HuH-7 (cell line): ENCODE results near the gene DIMT1.

Experiments used
- DNase-seq: peaks from one replicate; pipeline ENCODE4 v3.0.0; 2011; ENCODE audit warnings: low spot score

The DIMT1 gene

DNA sequence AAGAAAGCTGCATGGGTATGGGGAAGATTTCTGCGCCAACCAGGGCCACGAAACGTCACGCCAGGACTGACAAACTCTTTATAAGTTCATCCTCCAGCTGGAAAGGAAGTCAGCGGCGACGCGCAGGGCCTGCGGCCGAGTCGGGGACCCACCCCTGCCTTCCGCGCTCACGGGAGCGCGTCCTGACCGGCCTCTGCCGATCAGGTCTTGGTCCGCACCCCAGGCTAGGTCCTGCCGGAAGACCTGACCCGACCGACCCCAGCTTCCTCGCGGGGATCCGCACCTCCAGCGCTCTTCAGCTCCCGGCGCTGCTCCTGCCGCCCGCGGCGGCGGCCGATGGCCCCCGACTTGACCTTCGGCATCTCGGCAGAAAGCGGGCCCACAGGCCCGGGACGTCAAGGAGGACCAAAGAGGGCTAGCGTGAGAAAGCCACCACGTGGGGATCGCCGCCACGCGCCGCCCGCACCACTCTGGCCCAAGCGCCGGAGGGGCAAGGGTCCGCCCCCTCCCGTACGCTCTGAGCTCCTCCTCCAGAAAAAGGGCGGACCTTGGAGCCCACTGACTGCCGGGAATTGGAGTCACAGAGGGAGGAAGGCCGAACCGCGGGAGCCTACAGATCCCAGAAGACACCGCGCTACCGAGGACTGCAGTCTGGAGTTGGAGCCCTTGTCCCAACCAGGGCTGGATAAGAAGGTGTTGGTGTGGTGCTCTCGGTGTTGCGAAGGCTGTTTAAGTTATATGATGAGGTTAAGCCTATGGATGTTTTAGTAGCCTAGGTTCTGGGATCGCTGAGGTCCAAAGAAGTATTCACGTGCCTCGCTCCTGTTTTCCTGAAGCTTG is at the start of gene DIMT1:
Gene DIMT1, minus strand, starts transcription at position 495 of the 840 bp plus-strand sequence. Its CDS starts 133 bp downstream, at position 362.
- peak; percentile 92 for DNase-seq

DNA sequence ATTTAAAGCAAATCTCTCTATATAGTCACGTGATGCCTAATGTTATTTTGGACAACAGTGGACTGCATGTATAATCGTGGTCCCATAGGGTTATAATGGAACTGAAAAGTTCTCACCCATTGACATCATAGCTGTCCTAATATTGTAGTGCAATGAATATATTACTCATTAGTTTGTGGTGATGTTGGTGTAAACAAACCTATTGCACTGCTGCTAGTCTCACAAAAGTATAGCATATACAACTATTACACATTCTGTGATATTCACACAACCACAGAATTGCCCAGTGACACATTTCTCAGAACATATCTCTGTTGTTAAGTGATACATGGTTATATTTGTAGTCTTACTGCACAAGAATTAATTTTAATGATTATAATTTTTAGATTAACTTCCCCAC is 46.6 kb upstream of the DIMT1 start:
- no peak for DNase-seq

DNA sequence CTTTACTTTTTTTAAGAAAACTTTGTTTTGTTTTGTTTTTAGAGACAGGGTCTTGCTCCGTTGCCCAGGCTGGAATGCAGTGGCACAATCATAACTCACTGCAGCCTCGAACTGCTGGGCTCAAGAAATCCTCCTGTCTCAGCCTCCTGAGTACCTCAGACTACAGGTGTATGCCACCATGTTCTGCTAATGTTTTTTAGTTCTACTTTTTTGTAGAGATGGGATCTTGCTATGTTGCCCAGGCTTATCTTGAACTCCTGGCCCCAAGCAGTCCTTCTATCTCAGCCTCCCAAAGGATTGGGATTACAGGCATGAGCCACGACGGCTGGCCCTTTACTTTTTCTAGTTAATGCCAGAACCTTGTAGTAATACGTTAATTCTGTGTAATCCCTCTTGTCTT is 44.8 kb upstream of the DIMT1 start:
- no peak for DNase-seq

DNA sequence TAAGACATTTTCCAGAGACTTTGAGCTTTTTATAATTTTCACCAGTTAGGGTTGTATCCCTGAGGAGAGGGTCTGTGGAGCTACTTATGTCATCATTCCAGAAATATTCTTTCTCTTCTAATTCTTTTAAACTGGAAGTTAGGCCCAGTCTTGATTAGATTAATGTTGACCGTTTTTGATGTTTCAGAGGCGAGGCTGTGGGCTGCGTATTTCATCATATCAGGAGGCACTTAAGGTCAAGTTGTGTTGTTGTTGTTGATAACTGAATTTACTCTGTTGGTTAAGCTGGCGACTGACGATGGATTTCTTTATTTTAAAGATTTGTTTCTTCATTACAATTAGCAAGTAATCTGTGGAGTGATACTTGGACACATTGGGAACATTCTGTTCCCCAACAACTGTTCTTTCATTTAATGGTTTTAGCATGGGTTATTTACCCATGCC is 28.9 kb upstream of the DIMT1 start:
- DNase-seq, result no peak

DNA sequence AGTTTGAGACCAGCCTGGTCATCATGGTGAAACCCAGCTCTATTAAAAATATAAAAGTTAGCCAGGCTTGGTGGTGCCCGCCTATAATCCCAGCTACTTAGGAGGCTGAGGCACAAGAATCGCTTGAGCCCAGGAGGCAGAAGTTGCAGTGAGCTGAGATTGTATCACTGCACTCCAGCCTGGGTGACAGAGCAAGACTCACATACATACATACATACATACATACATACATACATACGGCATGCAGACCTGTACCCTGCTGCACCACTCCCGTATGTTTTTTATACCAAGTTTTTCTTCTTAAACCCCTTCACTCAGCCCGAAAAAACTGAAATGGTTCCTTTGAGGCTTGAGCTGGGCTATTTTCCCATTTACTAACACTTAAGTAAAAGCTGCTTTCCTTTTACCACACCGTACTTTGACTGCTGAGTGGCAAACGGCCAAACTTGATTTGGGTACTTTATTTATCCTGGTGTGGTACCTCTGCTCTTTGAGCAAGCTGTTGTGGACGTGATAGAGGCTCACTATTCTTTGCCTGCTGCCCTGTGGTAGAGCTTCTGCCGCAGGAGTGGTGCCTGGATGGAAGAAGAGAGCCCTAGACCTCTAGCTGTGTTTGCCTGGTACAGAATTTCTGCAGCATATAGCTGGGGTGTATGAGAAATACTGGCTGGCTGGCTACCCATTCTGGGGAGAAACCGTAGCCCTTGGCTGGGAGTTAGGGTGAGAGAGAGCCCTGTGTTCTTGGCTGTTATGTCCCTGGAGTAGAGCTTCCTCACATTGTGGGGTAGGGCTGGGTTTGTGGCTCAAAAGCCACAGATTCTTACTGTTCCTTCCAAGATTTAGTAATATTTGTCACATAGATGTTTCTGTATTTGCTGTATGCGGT is 28.3 kb upstream of the DIMT1 start:
- no peak for DNase-seq

DNA sequence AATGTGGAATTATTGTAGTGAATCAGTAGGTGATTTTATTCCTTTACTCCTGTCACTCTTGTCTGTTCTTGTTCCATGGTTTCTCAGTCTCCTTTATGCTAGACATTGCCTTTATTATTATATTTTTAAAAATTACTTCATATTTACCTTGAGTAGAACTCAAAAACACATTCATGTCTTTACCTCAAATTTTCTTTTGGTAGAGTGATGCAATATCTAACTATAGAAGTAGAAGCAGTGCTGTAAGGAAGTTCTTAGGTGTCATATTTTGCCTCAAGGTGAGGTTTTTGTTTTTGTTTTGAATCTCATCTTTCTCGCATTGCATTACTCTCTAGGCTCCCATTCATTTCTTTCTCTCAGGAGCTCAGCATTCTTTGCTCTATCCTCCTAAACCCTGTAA is 21.1 kb upstream of the DIMT1 start:
- DNase-seq, result no peak

DNA sequence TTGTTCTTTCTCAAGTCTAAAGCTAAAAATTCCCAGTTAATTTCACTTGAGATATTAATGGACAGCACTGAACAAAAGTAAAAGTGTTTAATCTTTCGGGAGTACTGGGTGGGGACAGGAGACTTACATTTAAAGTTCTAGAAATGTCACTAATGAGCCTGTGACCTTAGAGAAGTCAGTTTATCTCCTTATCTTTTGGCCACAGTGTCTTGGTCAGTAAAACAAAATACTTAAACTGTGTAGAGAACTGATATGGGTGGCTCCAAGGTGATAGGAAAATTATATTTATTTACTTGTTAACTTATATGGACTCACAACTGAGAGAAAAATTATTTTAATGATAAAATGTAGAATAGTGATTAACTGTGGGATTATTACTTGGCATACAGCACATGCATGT is 17.7 kb upstream of the DIMT1 start:
- DNase-seq, result no peak

DNA sequence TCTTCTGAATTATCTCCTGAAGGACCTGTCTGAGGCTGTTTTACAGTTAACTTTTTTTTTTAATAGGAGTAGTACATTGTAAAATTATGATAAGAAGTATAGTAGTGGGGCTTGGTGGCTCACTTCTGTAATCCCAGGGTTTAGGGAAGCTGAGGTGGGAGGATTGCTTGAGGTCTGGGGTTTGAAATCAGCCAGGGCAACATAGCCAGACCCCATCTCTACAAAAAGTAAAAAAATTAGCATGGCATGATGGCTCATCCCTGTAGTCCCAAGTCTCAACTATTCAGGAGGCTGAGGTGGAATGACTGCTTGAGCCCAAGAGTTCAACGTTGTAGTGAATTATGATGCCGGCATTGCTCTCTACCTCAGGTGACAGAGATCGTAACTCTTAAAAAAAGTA is 15.9 kb upstream of the DIMT1 start:
- DNase-seq, result no peak

DNA sequence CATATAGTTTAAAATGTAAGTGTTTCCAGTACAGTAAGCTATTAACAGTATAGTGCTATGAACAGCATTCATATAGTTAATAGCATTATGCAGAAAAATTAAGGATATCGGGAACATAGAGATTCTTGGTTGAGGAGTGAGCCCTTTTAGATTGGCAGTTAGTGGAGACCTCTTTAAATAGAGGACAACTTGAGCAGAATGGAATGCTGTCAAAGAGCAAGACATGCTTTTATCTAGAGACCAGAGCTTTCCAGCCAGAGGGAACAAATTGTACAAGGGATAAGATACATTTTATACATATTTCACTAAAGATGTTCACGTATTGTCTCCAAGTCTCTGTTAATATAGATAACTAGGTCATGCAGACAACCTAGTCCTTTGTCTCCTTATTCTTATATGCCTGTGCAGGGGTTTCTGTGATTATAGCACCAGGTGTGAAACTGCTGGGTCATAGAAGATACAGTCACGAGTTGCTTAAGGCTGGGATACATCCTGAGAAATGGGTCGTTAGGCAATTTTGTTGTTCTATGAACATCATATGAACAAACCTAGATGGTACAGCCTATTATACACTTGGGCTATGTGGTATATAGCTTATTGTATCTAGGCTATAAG is 14.9 kb upstream of the DIMT1 start:
- DNase-seq, result no peak

DNA sequence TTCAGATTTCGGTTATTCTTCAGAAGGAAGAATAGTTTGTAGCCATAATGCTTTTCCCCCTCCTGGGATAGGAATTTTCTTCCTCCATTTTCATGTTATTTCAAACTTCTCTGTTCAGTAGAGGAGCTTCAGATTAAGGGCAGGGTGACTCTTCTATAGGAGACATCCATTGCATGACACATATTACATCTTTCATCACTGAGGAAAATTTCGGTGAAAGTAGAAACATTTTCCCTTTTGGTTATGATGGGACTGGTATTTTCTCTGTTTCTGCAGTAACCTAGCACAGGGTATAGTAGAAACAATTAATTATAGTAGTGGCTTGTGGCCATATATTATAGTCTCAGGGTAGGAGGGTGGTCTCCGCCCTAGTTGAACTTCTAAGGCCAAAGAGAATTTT is 10.0 kb upstream of the DIMT1 start:
- DNase-seq, result no peak

DNA sequence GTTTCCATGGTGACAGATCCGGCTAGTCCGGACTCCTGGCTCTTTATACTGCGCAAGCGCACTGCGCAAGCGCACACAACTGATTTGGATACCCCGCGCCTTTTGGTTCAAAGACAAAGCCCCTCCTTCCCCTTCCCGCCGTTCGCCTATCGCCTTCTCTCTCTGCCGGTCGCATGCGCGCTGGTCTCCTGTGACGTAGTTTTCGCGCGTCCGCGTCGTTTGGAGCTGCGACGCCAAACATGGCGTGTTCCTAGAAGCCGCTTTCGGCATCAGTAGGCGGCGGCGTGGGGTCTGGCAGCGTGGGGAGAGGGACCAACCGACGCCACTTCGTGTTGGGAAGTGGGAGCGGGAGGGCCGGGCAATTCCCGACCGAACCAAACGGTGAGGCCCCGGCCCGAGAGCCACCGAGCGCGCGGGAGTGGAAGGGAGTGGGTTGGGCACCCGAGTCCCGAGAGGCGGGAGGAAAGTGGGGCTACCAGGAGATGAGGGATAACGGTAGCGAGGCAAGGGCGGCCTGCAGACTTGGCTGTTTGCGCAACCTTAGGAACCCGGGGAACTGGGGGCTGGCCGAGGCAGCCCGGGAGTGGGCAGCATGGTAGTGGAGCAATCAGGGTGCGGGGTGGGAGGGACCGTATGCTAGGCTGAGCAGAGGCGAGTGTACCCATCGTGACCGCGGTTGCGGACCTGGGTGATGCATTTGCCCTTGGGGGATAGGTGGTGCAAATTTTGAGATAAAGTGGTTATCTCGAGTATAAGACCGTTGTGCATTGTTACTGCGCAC is 9.0 kb upstream of the DIMT1 start, which contains the start of gene IPO11:
Gene IPO11, plus strand, starts transcription at position 215 of the 781 bp plus-strand sequence. CDS start 24,517 bp downstream, outside the sequence.
- DNase-seq, result peak; percentile 90

DNA sequence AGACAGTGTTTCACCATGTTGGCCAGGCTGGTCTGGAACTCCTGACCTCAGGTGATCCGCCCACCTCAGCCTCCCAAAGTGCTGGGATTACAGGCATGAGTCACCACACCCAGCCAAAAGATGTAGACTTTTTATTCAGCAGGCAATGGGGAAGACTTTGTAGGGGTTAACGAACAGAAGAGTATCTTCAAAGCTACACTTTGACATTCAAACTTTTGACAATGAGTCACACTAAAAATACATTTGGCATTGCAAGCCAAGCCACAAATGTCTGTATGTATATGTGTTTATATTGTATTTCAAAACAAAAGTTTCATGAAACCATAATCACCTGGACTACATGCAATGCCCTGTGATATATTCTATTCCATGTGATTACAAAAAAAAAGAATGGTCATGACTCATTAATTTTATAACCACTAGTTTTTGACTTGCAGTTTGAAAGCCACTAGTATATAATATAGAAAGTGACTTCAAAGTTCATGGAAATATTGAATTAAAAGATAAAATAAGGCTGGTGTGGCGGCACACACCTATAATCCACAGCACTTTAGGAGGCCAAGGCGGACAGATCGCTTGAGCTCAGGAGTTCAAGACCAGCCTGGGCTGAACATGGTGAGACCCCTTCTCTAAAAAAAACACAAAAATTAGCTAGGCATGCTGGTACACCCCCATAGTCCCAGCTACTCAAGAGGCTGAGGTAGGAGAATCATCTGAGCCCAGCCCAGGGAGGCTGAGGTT is 8.3 kb downstream of the DIMT1 start:
- DNase-seq, result no peak

DNA sequence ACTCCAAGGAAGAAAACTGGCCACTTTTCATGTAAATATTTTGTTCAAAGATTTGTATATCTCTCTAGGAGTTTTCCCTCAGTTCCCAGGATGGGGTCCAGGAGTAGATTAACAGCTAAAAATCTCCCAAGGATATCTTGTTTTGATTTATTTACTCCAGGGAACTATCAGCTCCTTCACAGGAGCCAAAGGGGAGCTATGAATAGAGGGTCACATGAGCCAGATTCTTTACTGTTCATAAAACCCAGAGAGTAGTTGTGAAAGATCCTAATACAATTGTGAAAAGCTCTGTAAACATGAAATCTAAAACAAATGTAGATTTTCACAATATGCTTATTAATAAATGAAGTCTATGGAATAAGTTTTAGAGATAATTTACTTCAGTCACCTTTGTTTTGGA is 16.9 kb downstream of the DIMT1 start:
- no peak for DNase-seq

DNA sequence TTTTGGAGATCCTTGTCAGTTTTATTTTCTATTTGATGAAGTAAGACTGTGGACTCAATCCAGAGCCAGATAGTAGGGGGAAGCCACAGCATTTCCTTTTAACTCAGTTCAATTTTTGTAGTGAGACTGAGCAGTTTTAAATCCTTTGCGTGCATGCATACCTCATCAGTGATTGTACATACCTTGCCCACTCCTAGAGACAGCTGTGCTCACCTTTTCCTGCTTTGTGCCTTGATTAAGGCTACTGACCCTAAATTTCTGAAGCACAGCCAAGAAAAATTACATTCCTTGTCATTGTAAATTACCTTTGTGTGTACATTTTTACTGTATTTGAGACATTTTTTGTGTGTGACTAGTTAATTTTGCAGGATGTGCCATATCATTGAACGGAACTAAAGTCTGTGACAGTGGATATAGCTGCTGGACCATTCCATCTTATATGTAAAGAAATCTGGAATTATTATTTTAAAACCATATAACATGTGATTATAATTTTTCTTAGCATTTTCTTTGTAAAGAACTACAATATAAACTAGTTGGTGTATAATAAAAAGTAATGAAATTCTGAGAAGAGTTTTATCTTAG is 17.8 kb downstream of the DIMT1 start:
- no peak for DNase-seq

DNA sequence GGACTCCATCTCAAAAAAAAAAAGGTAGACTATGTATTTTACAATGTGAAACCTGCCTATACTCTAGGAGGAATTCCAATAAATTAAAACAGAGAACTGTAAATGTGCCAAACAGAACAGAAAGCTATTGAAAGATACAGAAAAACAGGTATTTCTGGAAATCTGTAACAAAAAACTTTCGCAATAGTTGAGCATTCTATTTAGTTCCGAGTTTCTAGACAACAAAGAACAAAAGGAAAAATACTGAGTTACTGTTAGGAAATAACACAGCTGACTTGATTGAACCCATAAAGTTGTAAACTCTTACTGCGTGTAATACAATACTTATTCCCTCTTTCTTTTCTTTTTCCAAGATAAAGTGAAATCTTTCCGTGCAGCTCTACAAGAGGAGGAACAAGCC is 18.6 kb downstream of the DIMT1 start:
- no peak for DNase-seq

DNA sequence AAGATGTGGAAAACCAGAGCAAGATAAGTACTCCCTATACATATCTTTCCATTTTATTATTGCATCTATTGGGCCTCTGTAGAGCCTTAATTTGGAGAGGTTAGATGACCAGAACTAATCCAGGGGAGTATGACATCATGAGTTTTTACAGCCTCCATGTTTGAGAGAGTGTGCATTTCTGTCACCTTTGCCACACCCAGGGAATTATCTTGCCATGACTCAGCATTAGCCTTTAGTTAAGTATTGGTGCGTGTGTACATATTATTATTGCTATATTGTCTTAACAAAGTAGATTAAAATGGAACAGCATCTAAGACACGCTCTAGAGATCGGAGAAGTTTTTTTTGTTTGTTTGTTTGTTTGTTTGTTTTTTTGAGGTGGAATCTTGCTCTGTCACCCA is 27.6 kb downstream of the DIMT1 start:
- peak; percentile 15 for DNase-seq

DNA sequence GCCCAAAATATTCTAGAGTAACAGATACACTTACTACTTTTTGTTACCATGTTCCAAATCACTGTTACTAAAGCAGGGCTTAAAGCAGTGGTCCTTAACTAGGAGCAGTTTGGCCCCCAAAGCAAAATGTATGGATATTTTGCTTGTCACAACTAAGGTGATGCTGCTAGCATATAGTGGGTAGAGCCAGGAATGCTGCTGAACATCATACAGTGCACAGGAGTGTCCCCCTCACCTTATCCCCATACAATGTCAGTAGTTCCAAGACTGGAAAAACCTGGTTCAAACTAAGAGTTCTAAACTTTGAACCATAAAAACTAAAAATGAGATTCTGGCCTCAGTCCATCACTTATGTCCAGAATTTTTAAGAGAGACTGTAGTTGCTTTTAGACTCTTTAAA is 28.1 kb downstream of the DIMT1 start:
- no peak for DNase-seq

DNA sequence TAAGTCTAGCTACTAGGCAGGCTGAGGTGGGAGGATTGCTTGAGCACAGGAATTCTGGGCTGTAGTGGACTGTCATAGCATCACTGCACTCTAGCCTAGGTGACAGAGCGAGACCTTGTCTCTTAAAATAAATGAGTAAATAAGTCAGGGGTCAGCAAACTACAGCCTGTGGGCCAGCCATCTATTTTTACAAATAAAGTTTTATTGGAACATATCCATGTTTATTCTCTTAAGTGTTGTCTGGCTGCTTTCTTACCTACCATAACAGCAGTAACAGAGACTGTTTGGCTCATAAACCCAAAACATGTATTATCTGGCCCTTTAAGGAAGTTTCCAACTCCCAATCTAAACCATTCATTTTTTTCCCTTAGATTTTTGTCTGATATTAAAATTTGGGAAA is 29.6 kb downstream of the DIMT1 start:
- no peak for DNase-seq

DNA sequence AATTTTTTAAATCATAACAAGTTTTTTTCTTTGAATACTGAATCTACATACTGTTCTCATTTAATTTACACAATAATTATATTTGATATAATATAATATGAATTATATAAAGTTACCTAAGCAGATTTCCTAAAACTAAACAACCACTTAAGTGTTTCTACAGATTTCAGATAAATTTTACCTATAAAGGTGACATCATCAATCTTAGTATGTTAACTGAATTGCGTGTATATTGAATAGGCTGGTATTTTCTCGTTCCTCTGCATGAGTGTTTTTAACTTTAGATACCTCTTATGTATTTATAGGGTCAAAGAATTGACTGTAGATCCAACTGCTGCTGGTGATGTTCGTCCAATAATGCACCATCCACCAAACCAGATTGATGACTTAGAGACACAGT is 30.3 kb downstream of the DIMT1 start:
- no peak for DNase-seq

DNA sequence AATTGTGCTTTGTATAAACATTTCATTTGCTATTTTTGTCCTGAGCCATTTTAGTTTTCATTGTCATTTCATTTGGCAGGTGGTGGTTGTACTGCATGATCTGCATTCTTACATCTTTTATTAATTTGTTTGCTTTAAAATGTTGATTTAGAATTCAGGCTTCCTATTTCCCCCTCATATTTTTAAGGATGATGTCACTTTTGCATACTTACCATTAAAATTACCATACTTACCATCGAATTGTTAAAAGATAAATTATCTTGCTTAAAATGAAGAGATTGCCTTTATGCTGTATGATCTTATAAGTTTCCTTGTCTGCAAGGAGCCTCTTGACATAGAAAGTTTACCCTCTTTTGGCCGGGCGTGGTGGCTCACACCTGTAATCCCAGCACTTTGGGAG is 31.1 kb downstream of the DIMT1 start:
- DNase-seq, result no peak

DNA sequence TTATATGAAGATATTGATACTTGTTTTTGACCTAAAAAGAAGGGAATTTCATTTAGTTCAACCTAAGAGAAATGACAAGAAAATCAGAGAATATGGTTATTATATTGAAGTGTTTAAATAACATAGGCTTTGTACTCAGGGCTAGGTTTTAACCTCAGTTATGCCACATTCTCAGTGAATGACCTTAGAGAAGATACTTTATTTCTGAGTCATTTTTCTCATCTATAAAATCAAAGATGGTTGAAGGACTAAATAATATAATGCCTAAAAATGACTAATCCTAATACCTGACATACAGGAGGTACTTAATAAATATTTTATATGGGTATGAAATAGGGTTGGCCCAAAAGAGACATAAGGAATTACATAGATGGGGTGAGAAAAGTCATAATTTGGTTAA is 32.3 kb downstream of the DIMT1 start:
- DNase-seq, result no peak
